CD1c-positive myeloid dendritic cell (primary cell): Measurements from ENCODE around the gene MRC2.

Experiments
- DNase-seq: peaks from one replicate; pipeline ENCODE4 v3.0.0-alpha.2; 2016; ENCODE audit errors: extremely low spot score

The MRC2 gene

GRCh38 chr17:62637809-62638208 lies 10.3 kb downstream of the MRC2 start:
- no peak for DNase-seq

GRCh38 chr17:62641153-62641552 lies 13.7 kb downstream of the MRC2 start:
- DNase-seq = no peak

GRCh38 chr17:62641951-62642350 lies 14.5 kb downstream of the MRC2 start:
- DNase-seq = no peak

GRCh38 chr17:62643496-62643895 lies 16.0 kb downstream of the MRC2 start:
- DNase-seq = no peak

GRCh38 chr17:62644487-62645173 lies 17.2 kb downstream of the MRC2 start:
- no peak for DNase-seq

GRCh38 chr17:62648251-62648955 lies 20.9 kb downstream of the MRC2 start:
- no peak for DNase-seq

- no peak for DNase-seq
These were observed 21.5 kb downstream of the MRC2 start for GRCh38 chr17:62648956-62649294.

- DNase-seq = no peak
These were observed 22.1 kb downstream of the MRC2 start for GRCh38 chr17:62649570-62649969.

GRCh38 chr17:62650587-62650986 lies 23.1 kb downstream of the MRC2 start:
- no peak for DNase-seq

GRCh38 chr17:62652251-62653001 lies 25.0 kb downstream of the MRC2 start:
- peak; percentile 75 for DNase-seq

- DNase-seq = peak; percentile 45
These were observed 25.7 kb downstream of the MRC2 start for GRCh38 chr17:62653002-62653825.

GRCh38 chr17:62653826-62654761 lies 26.6 kb downstream of the MRC2 start:
- no peak for DNase-seq

GRCh38 chr17:62655656-62656055 lies 28.2 kb downstream of the MRC2 start:
- DNase-seq = no peak

- DNase-seq = no peak
These were observed 29.0 kb downstream of the MRC2 start for GRCh38 chr17:62656446-62656845.

- no peak for DNase-seq
These were observed 29.7 kb downstream of the MRC2 start for GRCh38 chr17:62657145-62657665.

GRCh38 chr17:62657690-62658089 lies 30.2 kb downstream of the MRC2 start:
- no peak for DNase-seq

GRCh38 chr17:62658136-62658920 lies 30.9 kb downstream of the MRC2 start:
- no peak for DNase-seq

- DNase-seq = no peak
These were observed 33.2 kb downstream of the MRC2 start for GRCh38 chr17:62660629-62661118.

GRCh38 chr17:62661337-62661736 lies 33.9 kb downstream of the MRC2 start:
- no peak for DNase-seq

- no peak for DNase-seq
These were observed 35.4 kb downstream of the MRC2 start for GRCh38 chr17:62662855-62663254.
